Activated B cell treated with CpG ODN at 0.5 μM for 24 hours (primary cell): ENCODE results near the gene NCKAP5. TPM values are rescaled to one million over a fixed set of nuclear protein-coding genes. Genes with fewer than 3 reads are reported as not detected.

ENCODE experiments used
- ATAC-seq: fragments of 200-7000 bp; cut with Tn5 transposase; one replicate; pipeline ENCODE4 v1.10.0; 2021; ENCODE audit warnings: low read depth, mild to moderate bottlenecking, moderate library complexity
- CTCF ChIA-PET: fragments of 350-600 bp; sonication (Branson Sonifier 250); formaldehyde crosslinking; loops from one replicate; lab custom pipeline; 2021; ENCODE audit warnings: antibody characterized with exemption; lab: Charles Lee
- POLR2A ChIA-PET: fragments of 350-600 bp; sonication (Branson Sonifier 250); formaldehyde crosslinking; loops from one replicate; lab custom pipeline; 2021; ENCODE audit warnings: antibody characterized with exemption; lab: Charles Lee
- DNase-seq: peaks from one replicate; pipeline ENCODE4 v3.0.0; 2022
- H3K27ac Mint-ChIP-seq: one replicate; pipeline ENCODE4 v1.8.0; 2020; ENCODE audit warnings: mixed read lengths
- H3K27me3 Mint-ChIP-seq: one replicate; pipeline ENCODE4 v1.8.0; 2021; ENCODE audit warnings: mixed read lengths
- H3K36me3 Mint-ChIP-seq: one replicate; pipeline ENCODE4 v1.8.0; 2021; ENCODE audit warnings: low read depth, mixed read lengths
- H3K4me1 Mint-ChIP-seq: one replicate; pipeline ENCODE4 v1.8.0; 2021; ENCODE audit warnings: mixed read lengths
- H3K4me3 Mint-ChIP-seq: one replicate; pipeline ENCODE4 v1.8.0; 2020; ENCODE audit warnings: mild to moderate bottlenecking, mixed read lengths
- H3K9me3 Mint-ChIP-seq: one replicate; pipeline ENCODE4 v1.8.0; 2020; ENCODE audit warnings: mixed read lengths
- CTCF ChIP-seq: fragments of 200-600 bp; IDR thresholded peaks from one replicate; pipeline ENCODE4 v1.8.0; 2022; ENCODE audit warnings: antibody characterized with exemption, mild to moderate bottlenecking
- intact Hi-C: fragments of 100-400 bp; cut with micrococcal nuclease; formaldehyde crosslinking; loops from one replicate; pipeline ENCODE4 v1.15.1; 2024
- total RNA-seq: library from RNA; stranded (reverse); gene quantifications from 2 replicates; pipeline ENCODE4 v1.2.3, GENCODE V29; 2022

Gene NCKAP5
- total RNA-seq, 1 donor from 2014 or later, result not detected

- peaks cover 14% of the 10 kb centered on the region for H3K27me3 Mint-ChIP-seq
- intact Hi-C loops, result no loop called here
- no peak for TF ChIP-seq CTCF
- ATAC-seq, result no peak
- H3K36me3 Mint-ChIP-seq, result no peaks in the 10 kb centered on the region
- DNase-seq, result no peak
- H3K9me3 Mint-ChIP-seq, result peaks cover under 1% of the 10 kb centered on the region
- no peak overlapping the region for H3K4me3 Mint-ChIP-seq
- no peaks in the 10 kb centered on the region for H3K4me1 Mint-ChIP-seq
- no peak overlapping the region for H3K27ac Mint-ChIP-seq
- ChIA-PET CTCF (no interaction called here), POLR2A (no interaction called here)
Measured at GRCh38 chr2:133541376-133541775, 26.9 kb downstream of the NCKAP5 start.

GRCh38 chr2:133532919-133533318 lies 35.3 kb downstream of the NCKAP5 start:
- ChIA-PET POLR2A (no interaction called here), CTCF (no interaction called here)
- Mint-ChIP-seq H3K36me3 (no peaks in the 10 kb centered on the region), H3K4me3 (no peak overlapping the region), H3K27me3 (peaks cover 8% of the 10 kb centered on the region), H3K27ac (no peak overlapping the region), H3K4me1 (no peaks in the 10 kb centered on the region), H3K9me3 (no peaks in the 10 kb centered on the region)
- DNase-seq (no peak), ATAC-seq (no peak)
- intact Hi-C loops, result no loop called here
- TF ChIP-seq CTCF, result no peak

- Mint-ChIP-seq H3K4me3 (no peak overlapping the region), H3K9me3 (no peaks in the 10 kb centered on the region), H3K27me3 (peaks cover 4% of the 10 kb centered on the region), H3K27ac (no peak overlapping the region), H3K36me3 (no peaks in the 10 kb centered on the region), H3K4me1 (no peaks in the 10 kb centered on the region)
- ChIA-PET POLR2A (no interaction called here), CTCF (no interaction called here)
- intact Hi-C loops, result no loop called here
- TF ChIP-seq CTCF, result no peak
- ATAC-seq, result no peak
- no peak for DNase-seq
Measured at GRCh38 chr2:133531382-133531781, 36.9 kb downstream of the NCKAP5 start.

- intact Hi-C loops, result no loop called here
- H3K27ac Mint-ChIP-seq, result no peak overlapping the region
- TF ChIP-seq CTCF, result no peak
- CTCF ChIA-PET, result no interaction called here
- H3K36me3 Mint-ChIP-seq, result no peaks in the 10 kb centered on the region
- H3K27me3 Mint-ChIP-seq, result peaks cover 4% of the 10 kb centered on the region
- H3K9me3 Mint-ChIP-seq, result no peaks in the 10 kb centered on the region
- DNase-seq (no peak), ATAC-seq (no peak)
- H3K4me3 Mint-ChIP-seq, result no peak overlapping the region
- POLR2A ChIA-PET, result no interaction called here
- no peaks in the 10 kb centered on the region for H3K4me1 Mint-ChIP-seq
Measured at GRCh38 chr2:133530645-133531044, 37.6 kb downstream of the NCKAP5 start.

GRCh38 chr2:133526530-133527300 lies 41.5 kb downstream of the NCKAP5 start:
- H3K4me3 Mint-ChIP-seq, result no peak overlapping the region
- no peaks in the 10 kb centered on the region for H3K36me3 Mint-ChIP-seq
- DNase-seq (no peak), ATAC-seq (no peak)
- no peak for TF ChIP-seq CTCF
- CTCF ChIA-PET, result no interaction called here
- no peaks in the 10 kb centered on the region for H3K4me1 Mint-ChIP-seq
- intact Hi-C loops, result no loop called here
- H3K27ac Mint-ChIP-seq, result no peak overlapping the region
- POLR2A ChIA-PET, result no interaction called here
- peaks cover 4% of the 10 kb centered on the region for H3K27me3 Mint-ChIP-seq
- no peaks in the 10 kb centered on the region for H3K9me3 Mint-ChIP-seq
